CD4-positive, alpha-beta T cell treated with Interleukin-15 for 4 hours (primary cell): ENCODE results near the gene GLYATL1.

Experiments
- DNase-seq: peaks from one replicate; pipeline ENCODE4 v3.0.0-alpha.2; 2020; ENCODE audit warnings: low spot score

GLYATL1 gene

GRCh38 chr11:58939277-58939676 lies at the start of gene GLYATL1:
Gene GLYATL1 (plus strand): TSS chr11:58939488. CDS start chr11:58947088, 7,600 bp downstream.
- no peak for DNase-seq

- DNase-seq, result no peak
Measured at GRCh38 chr11:58893899-58894298, 45.4 kb upstream of the GLYATL1 start.

- no peak for DNase-seq
Measured at GRCh38 chr11:58898106-58898505, 41.2 kb upstream of the GLYATL1 start.

GRCh38 chr11:58900479-58901420 lies 38.5 kb upstream of the GLYATL1 start:
- DNase-seq, result no peak

- DNase-seq, result no peak
Measured at GRCh38 chr11:58902881-58903280, 36.4 kb upstream of the GLYATL1 start.

GRCh38 chr11:58905011-58905720 lies 34.1 kb upstream of the GLYATL1 start:
- DNase-seq, result no peak

- no peak for DNase-seq
Measured at GRCh38 chr11:58905721-58906547, 33.4 kb upstream of the GLYATL1 start.

GRCh38 chr11:58907780-58908179 lies 31.5 kb upstream of the GLYATL1 start:
- no peak for DNase-seq

GRCh38 chr11:58912124-58912523 lies 27.2 kb upstream of the GLYATL1 start:
- DNase-seq, result no peak

GRCh38 chr11:58913685-58914084 lies 25.6 kb upstream of the GLYATL1 start:
- DNase-seq, result no peak

- DNase-seq, result no peak
Measured at GRCh38 chr11:58914821-58915543, 24.3 kb upstream of the GLYATL1 start.

GRCh38 chr11:58916637-58917036 lies 22.7 kb upstream of the GLYATL1 start:
- DNase-seq, result no peak

- DNase-seq, result no peak
Measured at GRCh38 chr11:58917159-58917783, 22.0 kb upstream of the GLYATL1 start.

- DNase-seq, result no peak
Measured at GRCh38 chr11:58919561-58919960, 19.7 kb upstream of the GLYATL1 start.

GRCh38 chr11:58919980-58920379 lies 19.3 kb upstream of the GLYATL1 start:
- no peak for DNase-seq

- DNase-seq, result no peak
Measured at GRCh38 chr11:58921778-58922390, 17.4 kb upstream of the GLYATL1 start.

- no peak for DNase-seq
Measured at GRCh38 chr11:58922479-58922878, 16.8 kb upstream of the GLYATL1 start.

- peak; percentile 3 for DNase-seq
Measured at GRCh38 chr11:58923300-58923788, 15.9 kb upstream of the GLYATL1 start.

- no peak for DNase-seq
Measured at GRCh38 chr11:58924230-58924629, 15.1 kb upstream of the GLYATL1 start.

GRCh38 chr11:58926251-58926650 lies 13.0 kb upstream of the GLYATL1 start:
- DNase-seq, result no peak
